GM21390 (cell line): Measurements from ENCODE around the gene CDHR5.

Experiments
- ATAC-seq: cut with Tn5 transposase; IDR thresholded peaks from one replicate; pipeline ENCODE4 v1.9.1; 2021; ENCODE audit not compliant: unreplicated experiment

The CDHR5 gene

DNA sequence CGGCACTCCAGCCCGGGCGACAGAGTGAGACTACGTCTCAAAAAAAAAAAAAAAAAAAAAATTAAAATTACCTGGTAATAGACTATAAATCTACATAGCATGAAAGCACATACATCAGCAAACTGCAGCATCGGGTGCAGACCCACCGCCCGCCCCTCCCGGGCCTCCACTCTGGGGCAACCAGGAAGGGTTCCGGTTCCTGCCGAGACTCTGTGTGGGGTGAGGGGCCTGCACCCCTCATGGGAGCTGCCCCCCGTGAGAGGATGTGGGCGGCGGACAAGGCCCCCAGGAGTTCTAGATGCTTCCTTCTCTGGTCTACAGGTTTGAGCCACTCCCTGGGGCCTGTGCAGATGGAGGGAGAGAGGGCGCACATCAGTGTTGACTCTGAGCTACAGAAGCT is 21.5 kb upstream of the CDHR5 start:
- no peak for ATAC-seq

DNA sequence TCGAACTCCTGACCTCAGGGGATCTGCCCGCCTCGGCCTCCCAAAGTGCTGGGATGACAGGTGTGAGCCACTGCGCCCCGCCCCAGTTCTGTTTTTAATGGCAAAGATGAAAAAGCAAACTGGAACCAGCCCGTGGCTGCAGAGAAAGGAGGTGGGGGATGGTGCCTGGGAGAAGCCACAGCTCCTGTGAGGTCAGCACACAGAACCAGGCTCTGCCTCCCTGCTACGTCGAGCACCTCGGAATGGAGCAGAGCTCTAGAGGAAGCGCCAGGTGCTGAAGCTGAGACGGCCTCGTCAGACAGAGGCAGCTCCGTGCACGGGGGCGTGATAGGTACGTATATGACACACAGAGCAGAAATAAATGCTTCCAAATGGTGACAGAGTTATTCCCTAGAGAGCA is 20.8 kb upstream of the CDHR5 start:
- ATAC-seq, result no peak

DNA sequence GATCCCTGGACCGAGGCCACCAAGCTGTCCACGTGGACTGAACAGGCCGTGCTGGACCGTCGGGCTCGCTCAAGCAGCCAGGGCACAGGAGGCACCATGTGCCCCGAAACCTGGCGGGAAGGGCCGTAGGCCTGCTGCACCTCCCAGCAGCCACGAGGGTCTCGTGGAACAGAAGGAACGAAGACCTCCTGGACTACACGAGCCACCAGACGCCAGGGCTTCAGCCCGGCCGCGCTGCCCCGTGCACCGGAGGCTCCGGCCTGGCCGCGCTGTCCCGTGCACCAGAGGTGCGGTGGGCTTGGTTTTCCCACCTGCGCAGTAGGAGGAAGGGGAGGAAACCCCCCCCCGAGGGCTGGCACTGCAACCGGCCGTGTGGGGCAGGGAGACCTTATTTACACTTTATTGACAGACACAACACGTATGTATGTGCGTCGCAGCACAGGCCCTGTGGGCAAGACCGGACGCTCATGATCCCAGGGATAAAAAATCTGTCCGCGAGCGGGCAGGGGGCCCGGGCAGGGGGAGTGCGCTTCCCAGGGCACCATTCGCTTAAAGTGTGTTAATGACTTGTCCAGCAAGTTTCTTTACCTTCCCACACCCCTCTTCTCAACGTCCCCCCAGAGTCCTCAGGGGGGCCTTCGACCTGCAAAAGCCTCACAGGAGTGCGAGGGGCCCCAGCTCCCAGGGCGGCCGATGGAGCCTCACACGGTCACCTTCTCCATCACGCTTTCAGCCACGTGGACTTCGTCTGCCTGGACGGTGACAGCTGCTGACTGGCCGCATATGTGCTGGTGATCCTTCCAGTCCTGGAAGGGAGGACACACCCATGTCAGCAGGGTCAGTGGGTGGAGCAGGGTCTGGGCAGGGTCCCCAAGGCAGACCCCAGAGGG is 19.3 kb upstream of the CDHR5 start:
- ATAC-seq, result no peak

DNA sequence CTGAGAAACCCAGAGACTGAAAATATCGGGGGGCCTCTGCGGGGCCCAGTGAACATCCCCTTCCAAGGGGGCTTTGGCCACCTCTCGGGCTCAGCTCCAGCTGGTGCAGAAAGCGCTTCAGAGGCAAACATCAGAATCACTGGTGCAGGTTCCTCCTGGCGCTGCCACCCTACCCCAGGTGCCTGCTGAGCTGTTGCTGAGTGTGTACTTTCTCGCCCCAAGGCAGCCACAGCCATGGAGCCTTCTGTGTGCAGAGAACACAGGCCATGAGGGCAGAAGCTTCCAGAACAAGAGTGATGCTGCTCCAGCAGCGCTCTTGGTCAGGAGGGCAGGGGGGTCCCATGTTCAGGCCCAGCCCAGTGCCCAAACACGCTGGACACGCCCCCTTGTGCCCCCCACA is 18.6 kb upstream of the CDHR5 start:
- ATAC-seq, result no peak

DNA sequence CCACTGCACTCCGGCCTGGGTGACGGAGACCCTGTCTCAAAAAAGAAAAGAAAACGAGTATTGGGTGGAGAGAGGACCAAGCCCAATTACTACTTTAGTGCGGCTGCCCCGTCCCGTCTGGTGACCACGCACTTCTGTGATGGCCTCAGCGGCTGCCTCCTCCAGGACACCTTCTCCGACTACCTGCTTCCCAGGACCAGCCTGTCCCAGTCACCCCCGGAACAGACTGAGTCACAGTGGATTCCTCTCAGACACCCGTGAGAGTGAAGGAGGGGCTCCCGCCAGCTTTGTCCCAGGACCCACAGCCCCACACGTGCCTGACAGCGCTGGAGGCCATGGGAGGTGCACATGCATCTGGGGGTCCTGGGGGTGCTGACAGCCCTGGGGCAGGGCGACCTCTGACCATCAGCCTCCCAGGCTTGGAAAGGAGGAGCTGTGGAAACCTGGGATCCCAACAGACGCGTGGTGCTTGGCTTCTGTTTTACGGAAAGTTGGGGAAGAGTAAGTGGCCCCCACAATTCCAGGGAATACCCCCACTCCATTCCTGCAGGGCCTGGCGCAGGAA is 17.1 kb upstream of the CDHR5 start:
- no peak for ATAC-seq

DNA sequence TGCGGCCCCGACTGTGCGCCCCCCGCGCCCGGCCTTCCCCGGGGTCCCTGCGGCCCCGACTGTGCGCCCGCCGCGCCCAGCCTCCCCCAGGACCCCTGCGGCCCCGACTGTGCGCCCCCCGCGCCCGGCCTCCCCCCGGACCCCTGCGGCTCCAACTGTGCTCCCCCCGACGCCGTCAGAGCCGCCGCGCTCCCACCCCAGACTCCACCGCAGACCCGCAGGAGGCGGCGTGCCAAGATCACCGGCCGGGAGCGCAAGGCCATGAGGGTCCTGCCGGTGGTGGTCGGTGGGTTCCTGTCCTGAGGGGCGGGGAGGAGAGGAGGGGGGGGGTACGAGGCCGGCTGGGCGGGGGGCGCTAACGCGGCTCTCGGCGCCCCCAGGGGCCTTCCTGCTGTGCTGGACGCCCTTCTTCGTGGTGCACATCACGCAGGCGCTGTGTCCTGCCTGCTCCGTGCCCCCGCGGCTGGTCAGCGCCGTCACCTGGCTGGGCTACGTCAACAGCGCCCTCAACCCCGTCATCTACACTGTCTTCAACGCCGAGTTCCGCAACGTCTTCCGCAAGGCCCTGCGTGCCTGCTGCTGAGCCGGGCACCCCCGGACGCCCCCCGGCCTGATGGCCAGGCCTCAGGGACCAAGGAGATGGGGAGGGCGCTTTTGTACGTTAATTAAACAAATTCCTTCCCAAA is 15.4 kb upstream of the CDHR5 start:
- ATAC-seq, result no peak

DNA sequence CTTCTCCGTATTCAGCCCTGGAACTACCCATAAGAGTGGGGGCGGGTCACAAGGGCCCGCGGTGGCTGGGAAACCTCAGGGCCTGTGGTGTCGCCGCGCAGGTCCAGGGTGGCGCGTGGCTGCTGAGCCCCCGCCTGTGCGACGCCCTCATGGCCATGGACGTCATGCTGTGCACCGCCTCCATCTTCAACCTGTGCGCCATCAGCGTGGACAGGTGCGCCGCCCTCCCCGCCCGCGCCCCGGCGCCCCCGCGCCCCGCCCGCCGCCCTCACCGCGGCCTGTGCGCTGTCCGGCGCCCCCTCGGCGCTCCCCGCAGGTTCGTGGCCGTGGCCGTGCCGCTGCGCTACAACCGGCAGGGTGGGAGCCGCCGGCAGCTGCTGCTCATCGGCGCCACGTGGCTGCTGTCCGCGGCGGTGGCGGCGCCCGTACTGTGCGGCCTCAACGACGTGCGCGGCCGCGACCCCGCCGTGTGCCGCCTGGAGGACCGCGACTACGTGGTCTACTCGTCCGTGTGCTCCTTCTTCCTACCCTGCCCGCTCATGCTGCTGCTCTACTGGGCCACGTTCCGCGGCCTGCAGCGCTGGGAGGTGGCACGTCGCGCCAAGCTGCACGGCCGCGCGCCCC is 14.7 kb upstream of the CDHR5 start:
- no peak for ATAC-seq

DNA sequence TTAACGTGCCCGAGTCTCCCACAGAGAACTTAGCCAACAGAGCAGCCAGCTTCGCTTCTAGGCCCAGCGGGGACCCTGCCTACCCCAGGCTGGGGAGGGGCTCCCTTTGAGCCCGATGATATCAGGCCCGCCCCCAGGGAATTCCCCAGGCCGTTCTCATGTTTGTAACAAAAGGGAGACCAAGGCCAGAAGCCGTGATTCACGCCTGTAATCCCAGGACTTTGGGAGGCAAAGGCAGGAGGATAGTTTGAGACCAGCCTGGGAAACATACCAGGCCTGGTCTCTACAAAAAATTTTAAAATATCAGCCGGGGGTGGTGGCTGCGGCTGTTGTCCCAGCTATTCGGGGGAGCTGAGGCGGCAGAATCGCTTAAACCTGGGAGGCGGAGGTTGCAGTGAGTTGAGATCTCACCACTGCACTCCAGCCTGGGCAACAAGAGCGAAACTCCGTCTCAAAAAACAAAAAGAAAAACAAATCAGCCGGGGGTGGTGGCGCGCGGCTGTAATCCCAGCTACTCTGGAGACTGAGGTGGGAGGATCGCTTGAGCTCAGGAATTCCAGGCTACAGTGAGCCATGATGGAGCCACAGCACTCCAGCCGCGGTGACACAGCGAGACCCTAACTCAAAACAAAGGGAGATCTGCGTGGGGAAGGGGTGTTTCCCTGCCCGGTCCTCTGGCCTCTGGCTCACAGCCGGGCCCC is 14.0 kb upstream of the CDHR5 start:
- ATAC-seq, result no peak

DNA sequence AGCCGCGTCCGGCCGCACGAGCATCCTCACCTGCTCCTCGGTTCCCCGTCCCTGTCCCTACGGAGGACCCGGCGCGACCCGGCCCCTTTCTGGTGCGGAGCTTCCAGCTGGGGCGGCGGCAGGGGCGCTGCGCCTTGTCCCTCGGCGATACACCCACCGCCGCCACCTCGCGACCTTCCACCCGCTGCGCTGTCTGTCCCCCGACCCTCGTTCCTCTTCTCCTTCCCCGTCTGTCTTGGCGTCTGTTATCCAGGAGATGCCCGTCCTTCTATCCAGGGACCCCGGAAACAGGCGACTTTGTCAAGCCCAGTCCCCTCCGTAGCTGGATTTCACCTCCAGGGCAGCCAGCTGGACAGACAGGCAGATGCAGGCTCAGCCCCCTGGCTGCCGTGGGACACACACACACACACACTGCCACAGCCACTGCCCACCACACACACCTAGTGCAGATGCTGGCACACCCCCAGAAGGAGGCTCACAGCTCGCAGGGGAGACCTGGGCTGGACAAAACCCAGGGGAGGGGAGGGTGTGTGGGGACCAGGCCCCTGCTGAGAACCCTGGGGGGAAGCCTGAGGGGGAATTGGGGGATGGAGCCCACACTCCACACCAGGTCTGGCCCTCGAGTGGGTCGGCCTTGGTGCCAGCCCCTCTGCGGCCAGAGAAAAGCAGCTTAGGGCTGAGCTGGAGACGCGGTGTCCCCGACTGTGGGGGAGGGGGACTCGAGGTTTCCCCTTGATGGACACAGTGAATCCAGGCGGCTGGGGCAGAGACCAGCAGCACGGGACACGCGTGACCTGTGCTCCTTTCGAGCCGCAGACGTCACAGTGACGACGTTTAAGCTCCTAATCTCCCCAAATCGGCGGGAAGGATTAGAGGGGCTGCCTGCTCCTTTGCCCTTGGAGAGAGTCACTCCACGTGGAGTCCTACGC is 13.1 kb upstream of the CDHR5 start:
- ATAC-seq, result no peak

DNA sequence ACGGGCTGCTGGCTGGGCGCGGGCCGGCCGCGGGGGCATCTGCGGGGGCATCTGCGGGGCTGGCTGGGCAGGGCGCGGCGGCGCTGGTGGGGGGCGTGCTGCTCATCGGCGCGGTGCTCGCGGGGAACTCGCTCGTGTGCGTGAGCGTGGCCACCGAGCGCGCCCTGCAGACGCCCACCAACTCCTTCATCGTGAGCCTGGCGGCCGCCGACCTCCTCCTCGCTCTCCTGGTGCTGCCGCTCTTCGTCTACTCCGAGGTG is 12.5 kb upstream of the CDHR5 start:
- ATAC-seq, result no peak

DNA sequence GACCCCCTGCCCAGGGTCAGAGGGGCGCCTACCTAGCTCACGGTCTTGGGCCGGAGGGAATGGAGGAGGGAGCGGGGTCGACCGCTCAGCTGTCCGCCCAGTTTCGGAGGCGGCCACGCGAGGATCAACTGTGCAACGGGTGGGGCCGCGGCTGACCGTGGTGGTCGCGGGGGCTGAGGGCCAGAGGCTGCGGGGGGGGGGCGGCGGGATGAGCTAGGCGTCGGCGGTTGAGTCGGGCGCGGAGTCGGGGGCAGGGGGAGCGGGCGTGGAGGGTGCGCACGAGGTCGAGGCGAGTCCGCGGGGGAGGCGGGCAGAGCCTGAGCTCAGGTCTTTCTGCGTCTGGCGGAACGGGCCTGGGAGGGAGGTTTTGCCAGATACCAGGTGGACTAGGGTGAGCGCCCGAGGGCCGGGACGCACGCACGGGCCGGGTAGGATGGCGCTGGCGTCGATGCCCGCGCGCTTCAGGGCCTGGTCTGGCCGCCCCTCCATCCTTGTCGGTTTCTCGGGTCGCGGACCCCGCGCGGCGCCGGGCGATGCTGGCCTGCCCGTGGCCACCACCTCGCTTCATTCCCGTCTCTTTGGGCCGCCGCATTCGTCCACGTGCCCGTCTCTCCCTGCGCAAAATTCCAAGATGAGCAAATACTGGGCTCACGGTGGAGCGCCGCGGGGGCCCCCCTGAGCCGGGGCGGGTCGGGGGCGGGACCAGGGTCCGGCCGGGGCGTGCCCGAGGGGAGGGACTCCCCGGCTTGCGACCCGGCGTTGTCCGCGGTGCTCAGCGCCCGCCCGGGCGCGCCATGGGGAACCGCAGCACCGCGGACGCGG is 12.0 kb upstream of the CDHR5 start, which contains the start of gene DRD4:
TSS of gene DRD4 (plus strand) at position 759 of the 822 bp plus-strand sequence. CDS start at position 795, 36 bp downstream.
- ATAC-seq, result no peak

DNA sequence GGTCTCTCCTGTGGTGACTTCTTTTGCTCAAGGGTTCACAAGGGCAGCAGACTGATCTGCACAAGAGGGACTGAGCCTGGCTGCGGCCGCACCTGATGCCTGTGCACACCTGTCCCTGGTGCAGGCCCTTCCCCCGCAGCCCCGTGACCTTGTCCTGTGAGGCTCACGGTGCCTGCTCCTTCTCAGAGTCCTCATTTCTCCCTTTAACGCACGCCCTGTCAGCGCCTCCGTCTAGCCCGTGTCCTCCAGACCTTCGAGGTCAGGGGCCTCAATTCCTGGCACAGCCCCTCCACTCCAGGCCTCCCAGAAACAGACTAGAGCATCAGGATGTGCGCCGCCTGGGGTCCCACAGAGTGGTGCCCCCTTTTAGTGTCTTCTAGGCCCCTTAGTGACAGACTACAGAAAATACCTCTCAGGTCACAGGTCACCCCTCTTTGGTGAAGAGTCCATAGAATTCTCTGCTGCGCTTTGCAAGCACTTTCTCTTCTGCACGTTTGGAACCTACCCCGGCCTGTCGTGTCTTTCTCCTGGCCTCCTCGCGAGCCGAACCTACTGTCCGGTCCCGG is 11.3 kb upstream of the CDHR5 start:
- ATAC-seq, result no peak

DNA sequence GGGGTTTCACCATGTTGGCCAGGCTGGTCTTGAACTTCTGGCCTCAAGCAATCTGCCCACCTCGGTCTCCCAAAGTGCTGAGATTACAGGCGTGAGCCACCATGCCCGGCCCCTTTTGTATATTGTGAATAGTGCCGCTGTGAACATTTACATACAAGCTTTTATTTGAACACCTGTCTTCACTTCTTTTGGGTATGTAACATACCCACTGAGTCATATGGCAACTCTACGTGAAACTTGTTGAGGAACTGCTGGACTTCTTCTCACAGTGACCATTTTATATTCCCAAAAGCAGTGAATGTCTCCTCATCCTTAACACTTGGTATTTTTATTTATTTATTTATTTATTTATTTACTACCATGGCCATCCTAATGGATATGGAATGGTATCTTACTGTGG is 6.1 kb upstream of the CDHR5 start:
- no peak for ATAC-seq

DNA sequence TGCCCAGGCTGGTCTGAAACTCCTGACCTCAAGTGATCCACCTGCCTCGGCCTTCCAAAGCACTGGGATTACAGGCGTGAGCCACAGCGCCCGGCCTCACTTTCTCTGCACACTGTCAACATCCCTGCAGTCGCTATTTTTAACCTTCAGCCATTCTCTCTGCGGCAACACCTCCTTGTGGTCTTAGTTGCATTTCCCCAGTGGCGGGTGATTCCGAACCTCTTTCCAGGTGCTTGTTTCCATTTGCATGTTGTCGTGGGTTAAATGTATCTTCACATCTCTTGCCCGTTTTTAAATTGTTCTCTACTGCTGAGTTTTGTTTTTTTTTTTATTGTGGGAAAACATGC is 4.5 kb upstream of the CDHR5 start:
- ATAC-seq, result no peak

DNA sequence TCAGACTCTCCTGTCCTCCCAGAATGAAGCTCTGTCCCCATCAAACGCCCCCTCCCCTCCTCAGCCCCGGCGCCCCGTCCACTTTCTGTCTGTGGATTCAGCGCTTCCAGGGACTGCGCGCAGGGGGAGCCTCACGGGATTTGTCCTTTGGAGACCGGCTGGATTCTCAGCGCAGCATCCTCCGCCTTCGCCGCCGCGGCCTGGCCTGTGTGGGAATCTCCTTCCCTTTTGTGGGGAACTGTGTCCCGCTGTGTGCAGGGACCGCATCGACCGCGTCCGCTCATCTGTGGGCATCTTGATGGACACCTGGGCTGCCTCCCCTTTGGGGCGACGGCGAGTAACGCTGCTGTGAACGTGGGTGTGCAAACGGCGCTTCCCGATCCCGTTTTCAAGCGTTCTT is 3.3 kb upstream of the CDHR5 start:
- no peak for ATAC-seq

DNA sequence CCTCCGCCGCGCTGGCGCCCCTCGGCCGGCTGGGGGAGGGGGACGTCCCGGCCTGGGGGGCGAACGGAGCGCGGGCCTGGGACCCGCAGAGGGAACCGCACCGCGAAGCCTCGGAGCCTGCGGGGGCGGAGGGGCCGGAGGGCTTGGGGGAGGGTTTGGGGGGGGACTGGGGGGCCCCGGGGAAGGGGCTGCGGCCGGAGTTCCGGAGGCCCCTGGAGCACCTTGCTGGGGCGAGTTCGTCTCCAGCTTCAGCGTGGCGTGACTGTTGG is 2.5 kb upstream of the CDHR5 start:
- no peak for ATAC-seq

DNA sequence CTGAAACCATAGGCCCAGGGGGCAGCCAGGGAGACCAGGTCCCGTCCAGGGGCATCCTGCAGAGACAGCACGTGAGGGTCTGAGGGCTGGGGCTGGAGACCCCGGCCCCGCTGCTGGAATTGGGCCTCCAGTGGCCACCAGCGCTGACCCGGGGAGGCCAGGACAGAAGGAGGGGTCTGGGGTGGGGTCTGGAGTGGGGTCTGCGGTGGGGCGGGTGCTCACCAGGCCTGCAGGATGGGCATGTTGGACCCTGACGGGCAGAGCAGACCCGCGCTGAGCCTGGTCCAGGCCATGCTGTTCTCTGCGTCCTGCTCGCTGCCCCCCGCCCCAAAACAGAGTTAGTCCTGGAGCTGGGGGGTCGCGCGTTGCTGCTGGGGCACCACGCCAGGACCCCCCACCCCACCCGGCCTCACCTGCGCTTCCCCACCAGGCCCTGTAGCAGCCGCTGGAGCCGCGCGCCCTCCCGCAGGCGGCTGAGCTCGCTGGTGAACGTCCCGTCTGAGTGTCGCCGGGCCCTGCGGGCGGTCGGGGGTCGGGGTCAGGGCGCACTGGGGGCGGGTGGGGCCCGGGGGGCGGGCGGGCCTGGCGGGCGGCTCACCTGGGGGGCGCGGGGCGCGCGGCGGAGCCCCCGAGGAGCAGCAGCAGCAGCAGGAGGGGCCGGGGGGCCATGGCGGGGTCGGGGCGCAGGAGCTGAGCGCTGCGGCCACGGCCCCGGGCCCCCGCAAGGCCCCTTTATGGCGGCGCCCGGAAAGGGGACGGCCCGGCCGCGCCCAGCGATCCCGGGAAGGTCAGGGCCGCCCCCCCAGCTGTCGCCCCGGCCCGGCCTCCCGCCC is 1.9 kb upstream of the CDHR5 start, which contains the start of gene SCT:
TSS of gene SCT (minus strand) at position 707 of the 833 bp plus-strand sequence. CDS start at position 669, 38 bp downstream.
- ATAC-seq, result no peak

DNA sequence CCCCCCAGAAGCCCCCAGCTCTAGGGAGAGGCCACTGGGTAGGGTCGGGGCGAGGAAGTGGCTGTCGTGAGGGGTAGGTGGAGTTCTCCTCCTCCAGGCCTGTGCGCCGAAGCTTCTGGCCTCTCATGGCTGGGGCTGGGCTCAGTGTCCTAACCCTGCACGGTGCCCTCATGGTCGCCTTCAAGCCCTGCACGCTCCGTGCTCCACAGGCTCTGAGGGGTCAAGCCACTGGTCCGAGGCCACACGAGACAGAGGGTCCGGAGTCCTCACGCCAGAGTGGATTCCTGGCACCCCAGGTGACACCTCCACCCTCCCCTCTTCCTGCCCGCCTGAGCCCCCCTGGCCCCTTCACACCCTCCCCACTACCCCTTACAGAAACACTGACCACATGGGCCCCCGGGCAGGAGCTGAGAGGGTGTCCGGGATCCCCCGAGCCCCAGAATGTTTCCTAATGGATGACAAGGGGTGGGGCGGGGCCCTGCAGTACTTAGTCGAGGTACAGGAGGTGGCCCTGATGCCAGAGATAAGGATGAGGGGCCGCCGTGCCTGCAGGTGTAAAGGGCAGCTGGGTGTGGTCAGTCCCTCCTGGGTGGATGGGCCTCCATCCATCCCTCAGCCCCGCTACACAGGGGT is 997 bp upstream of the CDHR5 start:
- ATAC-seq, result no peak
